CD8-positive, alpha-beta memory T cell (primary cell): ENCODE results near the gene FBXO39. TPM values are rescaled to one million over a fixed set of nuclear protein-coding genes. Genes with fewer than 3 reads are reported as not detected.
"Not testable (repeated sequence)": the region's sequence is repeated elsewhere in the genome, so short reads cannot be mapped to it uniquely, and the experiment has no call there.

ENCODE experiments used
- CTCF ChIA-PET: fragments of 350-600 bp; sonication (Branson Sonifier 250); formaldehyde crosslinking; loops from one replicate; lab custom pipeline; 2021; ENCODE audit warnings: antibody characterized with exemption; lab: Charles Lee
- POLR2A ChIA-PET: fragments of 350-600 bp; sonication (Branson Sonifier 250); formaldehyde crosslinking; loops from one replicate; lab custom pipeline; 2021; ENCODE audit warnings: antibody characterized with exemption; lab: Charles Lee
- DNase-seq, 5 donors: peaks; one replicate each; pipeline versions ENCODE4 v3.0.0 to v3.0.0-alpha.2; 2020 to 2022; ENCODE audit warnings: mixed read lengths in 1 of 5
- H3K27ac ChIP-seq: one replicate; pipeline ENCODE4 v1.7.0; 2013; ENCODE audit warnings: low read depth, mild to moderate bottlenecking, low read length, moderate library complexity
- H3K27me3 ChIP-seq: 2 replicates; pipeline ENCODE4 v1.7.0; 2013; ENCODE audit warnings: low read length, mild to moderate bottlenecking; ENCODE audit not compliant: insufficient read depth, poor library complexity, severe bottlenecking
- H3K36me3 ChIP-seq: 2 replicates; pipeline ENCODE4 v1.7.0; 2013; ENCODE audit warnings: mild to moderate bottlenecking, low read length, moderate library complexity; ENCODE audit not compliant: insufficient read depth
- H3K4me1 ChIP-seq: 2 replicates; pipeline ENCODE4 v1.7.0; 2013; ENCODE audit warnings: mild to moderate bottlenecking, low read length, moderate library complexity; ENCODE audit not compliant: insufficient read depth
- H3K4me3 ChIP-seq: 2 replicates; pipeline ENCODE4 v1.7.0; 2013; ENCODE audit warnings: mild to moderate bottlenecking, low read length
- H3K9me3 ChIP-seq: 2 replicates; pipeline ENCODE4 v1.7.0; 2013; ENCODE audit warnings: mild to moderate bottlenecking, low read length
- H3K27ac Mint-ChIP-seq, 8 donors: one replicate each; pipeline ENCODE4 v1.8.0; 2020 to 2021; ENCODE audit warnings: mixed read lengths in 8 of 8, mild to moderate bottlenecking in 6 of 8, inconsistent platforms in 3 of 8, moderate library complexity in 3 of 8
- H3K27me3 Mint-ChIP-seq, 2 donors: one replicate each; pipeline ENCODE4 v1.8.0; 2020 to 2021; ENCODE audit warnings: mixed read lengths in 2 of 2, mild to moderate bottlenecking in 1 of 2, moderate library complexity in 1 of 2
- H3K36me3 Mint-ChIP-seq, 3 donors: one replicate each; pipeline ENCODE4 v1.8.0; 2020 to 2021; ENCODE audit warnings: mixed read lengths in 3 of 3, inconsistent platforms in 1 of 3, mild to moderate bottlenecking in 1 of 3
- H3K4me1 Mint-ChIP-seq, 3 donors: one replicate each; pipeline ENCODE4 v1.8.0; 2020 to 2021; ENCODE audit warnings: mixed read lengths in 3 of 3, inconsistent platforms in 1 of 3, mild to moderate bottlenecking in 1 of 3
- H3K4me3 Mint-ChIP-seq, 7 donors: one replicate each; pipeline ENCODE4 v1.8.0; 2020 to 2021; ENCODE audit warnings: mixed read lengths in 7 of 7, mild to moderate bottlenecking in 6 of 7, moderate library complexity in 4 of 7, inconsistent platforms in 2 of 7
- H3K9me3 Mint-ChIP-seq, 5 donors: one replicate each; pipeline ENCODE4 v1.8.0; 2020 to 2022; ENCODE audit warnings: mixed read lengths in 5 of 5, mild to moderate bottlenecking in 3 of 5, moderate library complexity in 2 of 5, inconsistent platforms in 1 of 5
- polyA plus RNA-seq: library from polyadenylated mRNA; unstranded; fragments of 300-500 nt; fragmentation: Illumina TruSeq; gene quantifications from one replicate; pipeline ENCODE4 v1.2.3, GENCODE V29; 2021
- total RNA-seq, 2 experiments: library from RNA; stranded (reverse); gene quantifications; one replicate each; pipeline ENCODE4 v1.2.3, GENCODE V29; 2021

The FBXO39 gene
- total RNA-seq (not detected), polyA plus RNA-seq (not detected)

GRCh38 chr17:6775871-6776405 lies at the start of gene FBXO39:
Gene FBXO39 (plus strand): TSS chr17:6776215. CDS start chr17:6779869, 3,654 bp downstream.
- POLR2A ChIA-PET, result no interaction called here
- Mint-ChIP-seq H3K4me3 (peak within 1 kb of the TSS in 1 of 7 donors; percentile 17), H3K27me3 (peaks cover 20 to 46% of the 10 kb centered on the region in 2 donors), H3K27ac (no peak within 1 kb of the TSS), H3K4me1 (peaks cover 2 to 5% (median 3%) of the 10 kb centered on the region in 3 donors), H3K9me3 (peaks cover 14 to 62% (median 50%) of the 10 kb centered on the region in 5 donors), H3K36me3 (peaks cover 24 to 50% (median 37%) of the 10 kb centered on the region in 3 donors)
- H3K36me3 ChIP-seq, result peaks cover 27% of the 10 kb centered on the region
- no peak within 1 kb of the TSS for H3K27ac ChIP-seq
- H3K4me1 ChIP-seq, result no peaks in the 10 kb centered on the region
- H3K27me3 ChIP-seq, result peaks cover 3% of the 10 kb centered on the region
- CTCF ChIA-PET, result no interaction called here
- no peak for DNase-seq
- peaks cover 12% of the 10 kb centered on the region for H3K9me3 ChIP-seq
- no peak within 1 kb of the TSS for H3K4me3 ChIP-seq

- H3K36me3 Mint-ChIP-seq, result no peaks in the 10 kb centered on the region
- H3K9me3 ChIP-seq, result no peaks in the 10 kb centered on the region
- CTCF ChIA-PET, result interaction anchor here (1.5 kb wide), 1 partner anchor 39 kb away, joined by 3 read pairs; no protein-coding TSS in a partner anchor
Measured at GRCh38 chr17:6729531-6729930, 46.5 kb upstream of the FBXO39 start.

GRCh38 chr17:6746665-6747064 lies 29.4 kb upstream of the FBXO39 start:
- H3K4me1 Mint-ChIP-seq, DNase-seq, H3K36me3 ChIP-seq, H3K9me3 Mint-ChIP-seq, H3K36me3 Mint-ChIP-seq, H3K27ac ChIP-seq, H3K27ac Mint-ChIP-seq, H3K4me1 ChIP-seq, H3K27me3 ChIP-seq, POLR2A ChIA-PET, CTCF ChIA-PET, H3K4me3 ChIP-seq, H3K9me3 ChIP-seq, H3K4me3 Mint-ChIP-seq: not testable (repeated sequence)
- H3K27me3 Mint-ChIP-seq, result peaks cover 14 to 32% of the 10 kb centered on the region in 2 donors

More at GRCh38 chr17:6729531-6729930, 46.5 kb upstream of the FBXO39 start:
- no peaks in the 10 kb centered on the region for H3K27me3 ChIP-seq
- H3K4me3 Mint-ChIP-seq, result no peak overlapping the region
- POLR2A ChIA-PET, result no interaction called here
- no peak overlapping the region for H3K4me3 ChIP-seq
- no peaks in the 10 kb centered on the region for H3K9me3 Mint-ChIP-seq
- H3K27ac ChIP-seq, result no peak overlapping the region
- no peak overlapping the region for H3K27ac Mint-ChIP-seq
- no peak for DNase-seq
- no peaks in the 10 kb centered on the region for H3K4me1 ChIP-seq
- H3K36me3 ChIP-seq, result no peaks in the 10 kb centered on the region
- H3K27me3 Mint-ChIP-seq, result peaks cover 9 to 25% of the 10 kb centered on the region in 2 donors
- H3K4me1 Mint-ChIP-seq, result no peaks in the 10 kb centered on the region

- ChIA-PET POLR2A (no interaction called here), CTCF (no interaction called here)
- Histone ChIP-seq H3K36me3 (no peaks in the 10 kb centered on the region), H3K27me3 (no peaks in the 10 kb centered on the region), H3K9me3 (no peaks in the 10 kb centered on the region), H3K4me1 (peaks cover 11% of the 10 kb centered on the region), H3K27ac (no peak overlapping the region), H3K4me3 (no peak overlapping the region)
- Mint-ChIP-seq H3K9me3 (no peaks in the 10 kb centered on the region), H3K27ac (peak overlapping the region in 2 of 8 donors; percentile 16 to 55), H3K36me3 (no peaks in the 10 kb centered on the region), H3K4me1 (peaks cover 17 to 18% (median 17%) of the 10 kb centered on the region in 3 donors), H3K27me3 (peaks cover 10 to 21% of the 10 kb centered on the region in 2 donors), H3K4me3 (no peak overlapping the region)
- DNase-seq, result no peak
Measured at GRCh38 chr17:6748617-6749016, 27.4 kb upstream of the FBXO39 start.

- Histone ChIP-seq H3K36me3 (no peaks in the 10 kb centered on the region), H3K4me3 (no peak overlapping the region), H3K4me1 (peaks cover 16% of the 10 kb centered on the region), H3K27ac (no peak overlapping the region), H3K9me3 (no peaks in the 10 kb centered on the region), H3K27me3 (no peaks in the 10 kb centered on the region)
- Mint-ChIP-seq H3K9me3 (no peaks in the 10 kb centered on the region), H3K27me3 (peaks cover 4 to 15% of the 10 kb centered on the region in 2 donors), H3K27ac (peak overlapping the region in 4 of 8 donors; percentile 6 to 38 (median 14)), H3K4me3 (peak overlapping the region in 1 of 7 donors; percentile 32), H3K4me1 (peaks cover 21 to 24% (median 22%) of the 10 kb centered on the region in 3 donors), H3K36me3 (no peaks in the 10 kb centered on the region)
- ChIA-PET CTCF (no interaction called here), POLR2A (no interaction called here)
- no peak for DNase-seq
Measured at GRCh38 chr17:6749519-6749918, 26.5 kb upstream of the FBXO39 start.

GRCh38 chr17:6752068-6752909 lies 23.7 kb upstream of the FBXO39 start:
- DNase-seq, result no peak
- Histone ChIP-seq H3K36me3 (no peaks in the 10 kb centered on the region), H3K9me3 (no peaks in the 10 kb centered on the region), H3K4me1 (peaks cover 26% of the 10 kb centered on the region), H3K27me3 (no peaks in the 10 kb centered on the region), H3K4me3 (no peak overlapping the region), H3K27ac (no peak overlapping the region)
- Mint-ChIP-seq H3K9me3 (no peaks in the 10 kb centered on the region), H3K27me3 (peaks cover 0 to 3% of the 10 kb centered on the region in 2 donors), H3K4me1 (peaks cover 42 to 48% (median 48%) of the 10 kb centered on the region in 3 donors), H3K4me3 (peak overlapping the region in 5 of 7 donors; percentile 41 to 84 (median 54)), H3K27ac (peak overlapping the region; percentile 69 to 97 (median 94)), H3K36me3 (peaks cover 0 to 7% (median 3%) of the 10 kb centered on the region in 3 donors)
- ChIA-PET CTCF (interaction anchor here (1.1 kb wide), 1 partner anchor 9 kb away, joined by 3 read pairs; no protein-coding TSS in a partner anchor), POLR2A (interaction anchor here (0.6 kb wide), 2 partner anchors 79 to 273 kb away, joined by 3 to 4 read pairs; partner anchors contain the start of gene TEKT1)

GRCh38 chr17:6753006-6753445 lies 23.0 kb upstream of the FBXO39 start:
- Histone ChIP-seq H3K27me3 (no peaks in the 10 kb centered on the region), H3K36me3 (peaks cover 4% of the 10 kb centered on the region), H3K9me3 (no peaks in the 10 kb centered on the region), H3K4me1 (peaks cover 33% of the 10 kb centered on the region), H3K27ac (no peak overlapping the region), H3K4me3 (no peak overlapping the region)
- H3K4me1 Mint-ChIP-seq, result peaks cover 48 to 56% (median 55%) of the 10 kb centered on the region in 3 donors
- POLR2A ChIA-PET, result interaction anchor here (0.6 kb wide), 2 partner anchors 79 to 272 kb away, joined by 3 to 4 read pairs; partner anchors contain the start of gene TEKT1
- H3K9me3 Mint-ChIP-seq, result no peaks in the 10 kb centered on the region
- peaks cover 5 to 13% (median 8%) of the 10 kb centered on the region in 3 donors for H3K36me3 Mint-ChIP-seq
- H3K27me3 Mint-ChIP-seq, result peaks cover under 1 to 1% of the 10 kb centered on the region in 2 donors
- H3K4me3 Mint-ChIP-seq, result peak overlapping the region; percentile 32 to 84 (median 50)
- peak overlapping the region; percentile 69 to 97 (median 94) for H3K27ac Mint-ChIP-seq
- CTCF ChIA-PET, result no interaction called here
- DNase-seq, result peak; percentile 25 to 77 (median 36)
